OCI-LY7 (cell line): ENCODE measurements around the gene PCNT. TPM values are rescaled to one million over a fixed set of nuclear protein-coding genes. Genes with fewer than 3 reads are reported as not detected.

Source experiments
- BruUV-seq: library from RNA; stranded (reverse); fragments of 400-500 nt; replicated peaks from 2 replicates; lab custom pipeline; 2021; lab: Mats Ljungman, UMichigan
- CTCF ChIA-PET: fragments of 300-600 bp; sonication (Branson Sonifier 250); formaldehyde crosslinking; loops from one replicate; lab custom pipeline; 2022; ENCODE audit warnings: antibody characterized with exemption; ENCODE audit not compliant: unreplicated experiment; lab: Charles Lee
- POLR2A ChIA-PET: fragments of 300-600 bp; sonication (Branson Sonifier 250); formaldehyde crosslinking; loops from one replicate; lab custom pipeline; 2022; ENCODE audit warnings: antibody characterized with exemption; lab: Charles Lee
- DNase-seq: peaks from one replicate; pipeline ENCODE4 v3.0.0-alpha.2; 2015; ENCODE audit warnings: low spot score
- H2AFZ ChIP-seq: fragments of 200-600 bp; sonication (generic), shearing (Covaris generic); 2 replicates; pipeline ENCODE4 v1.6.1; 2014; ENCODE audit warnings: mild to moderate bottlenecking, antibody characterized with exemption, low read length, moderate library complexity
- H3K27ac ChIP-seq: fragments of 200-600 bp; sonication (generic); 2 replicates; pipeline ENCODE4 v1.5.1; 2014; ENCODE audit warnings: mixed run types, low read depth, mild to moderate bottlenecking, moderate library complexity, low read length, inconsistent platforms; ENCODE audit not compliant: poor library complexity, severe bottlenecking
- H3K36me3 ChIP-seq: fragments of 200-600 bp; sonication (generic); 2 replicates; pipeline ENCODE4 v1.6.1; 2014; ENCODE audit warnings: mild to moderate bottlenecking, antibody characterized with exemption, low read length, moderate library complexity, mixed read lengths; ENCODE audit not compliant: insufficient read depth
- H3K4me1 ChIP-seq: fragments of 200-600 bp; sonication (generic); 2 replicates; pipeline ENCODE4 v1.5.1; 2014; ENCODE audit warnings: mild to moderate bottlenecking, low read length; ENCODE audit not compliant: insufficient read depth, poor library complexity, severe bottlenecking
- H3K4me2 ChIP-seq: fragments of 200-600 bp; sonication (generic); 2 replicates; pipeline ENCODE4 v1.6.1; 2014; ENCODE audit warnings: mild to moderate bottlenecking, low read length
- H3K4me3 ChIP-seq: fragments of 200-600 bp; sonication (generic); 2 replicates; pipeline ENCODE4 v1.5.1; 2014; ENCODE audit warnings: mild to moderate bottlenecking, low read depth, low read length; ENCODE audit not compliant: poor library complexity, severe bottlenecking
- H3K79me2 ChIP-seq: fragments of 200-600 bp; sonication (generic); 2 replicates; pipeline ENCODE4 v1.6.1; 2016; ENCODE audit warnings: low read depth, mild to moderate bottlenecking, low read length, moderate library complexity, mixed read lengths; ENCODE audit not compliant: insufficient read depth
- H3K9me2 ChIP-seq: fragments of 200-600 bp; sonication (generic); 2 replicates; pipeline ENCODE4 v1.6.1; 2016; ENCODE audit warnings: mild to moderate bottlenecking, low read length, mixed read lengths; ENCODE audit not compliant: insufficient read depth
- H3K9me3 ChIP-seq: fragments of 200-600 bp; sonication (generic); 2 replicates; pipeline ENCODE4 v1.6.1; 2014; ENCODE audit warnings: mild to moderate bottlenecking, mixed run types, low read length, mixed read lengths
- H4K20me1 ChIP-seq: fragments of 200-600 bp; sonication (generic); 2 replicates; pipeline ENCODE4 v1.6.1; 2014; ENCODE audit warnings: mild to moderate bottlenecking, antibody characterized with exemption, low read length, moderate library complexity, mixed read lengths; ENCODE audit not compliant: insufficient read depth
- EZH2phosphoT487 ChIP-seq: fragments of 200-600 bp; sonication (generic); IDR thresholded peaks from 2 replicates; pipeline ENCODE4 v1.6.1; 2018; ENCODE audit warnings: low read depth, borderline replicate concordance, mild to moderate bottlenecking, mixed run types, antibody characterized with exemption, low read length, moderate library complexity, mixed read lengths
- intact Hi-C: fragments of 100-400 bp; cut with micrococcal nuclease; formaldehyde crosslinking; loops from one replicate; pipeline ENCODE4 v1.10.0; 2022; ENCODE audit not compliant: unreplicated experiment
- total RNA-seq, 2 experiments: library from RNA; depleted of rRNA in 1 of 2; stranded (reverse); fragments of >200 nt in 1 of 2; shearing (Covaris generic) in 1 of 2; gene quantifications; 2 replicates each; pipeline ENCODE4 v1.2.3, GENCODE V29; 2014 to 2022
- TF ChIP-seq, protein P1 (sequence below): fragments of 200-600 bp; sonication (generic); conservative IDR thresholded peaks from 2 replicates; pipeline ENCODE4 v1.5.1; 2014; ENCODE audit warnings: mild to moderate bottlenecking, antibody characterized with exemption, low read length, moderate library complexity, mixed read lengths

The PCNT gene
- total RNA-seq, 2 experiments from 2014 or later: 48.4 to 84.1 TPM

DNA sequence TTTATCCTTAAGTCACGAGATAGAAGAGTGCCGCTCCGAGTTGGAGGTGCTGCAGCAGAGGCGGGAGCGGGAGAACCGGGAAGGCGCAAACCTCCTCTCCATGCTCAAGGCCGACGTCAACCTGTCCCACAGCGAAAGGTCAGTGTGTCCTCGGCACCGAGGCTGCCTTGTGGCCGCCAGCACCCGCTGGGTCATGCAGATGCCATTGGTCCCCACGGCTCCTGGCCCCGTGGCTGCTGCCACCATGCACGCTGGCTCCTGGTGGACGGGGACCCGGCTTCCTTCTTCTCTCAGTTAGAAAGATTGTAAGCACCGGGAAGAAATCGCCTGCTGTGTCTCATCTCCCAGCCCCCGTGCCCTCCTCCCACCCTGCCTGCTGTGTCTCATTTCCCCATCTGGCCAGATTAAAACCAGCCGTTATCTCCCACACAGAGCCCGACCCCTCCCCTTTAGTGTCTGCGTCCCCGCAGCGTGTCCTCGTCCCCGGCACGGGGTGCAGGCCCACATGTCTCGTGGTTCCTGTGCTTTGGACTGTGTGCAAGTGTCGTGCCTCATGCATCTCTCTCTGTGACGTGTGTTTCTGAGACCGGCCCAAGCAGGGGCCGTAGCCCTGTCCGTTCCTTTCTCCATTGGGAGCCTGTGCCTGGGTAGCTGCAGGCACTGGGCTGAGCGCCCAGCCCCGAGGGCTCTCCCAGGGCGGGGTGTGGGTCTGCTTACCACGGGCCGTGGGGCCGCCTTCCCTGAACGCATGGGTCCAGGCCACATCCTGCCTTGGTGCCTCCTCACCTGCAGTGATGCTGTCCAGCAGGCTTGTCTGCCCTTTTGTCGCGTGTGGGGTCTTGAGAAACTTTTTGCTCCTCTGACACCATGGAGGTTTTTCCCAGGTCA lies 62.1 kb downstream of the PCNT start:
- no peak overlapping the region for H3K4me3 ChIP-seq
- H3K9me3 ChIP-seq: peaks cover 26% of the 10 kb centered on the region
- DNase-seq: no peak
- H3K79me2 ChIP-seq: peaks cover 16% of the 10 kb centered on the region
- no peaks in the 10 kb centered on the region for H4K20me1 ChIP-seq
- no peak overlapping the region for H2AFZ ChIP-seq
- intact Hi-C loops: no loop called here
- ChIA-PET CTCF (no interaction called here), POLR2A (no interaction called here)
- H3K4me1 ChIP-seq: no peaks in the 10 kb centered on the region
- TF ChIP-seq, protein P1, sequence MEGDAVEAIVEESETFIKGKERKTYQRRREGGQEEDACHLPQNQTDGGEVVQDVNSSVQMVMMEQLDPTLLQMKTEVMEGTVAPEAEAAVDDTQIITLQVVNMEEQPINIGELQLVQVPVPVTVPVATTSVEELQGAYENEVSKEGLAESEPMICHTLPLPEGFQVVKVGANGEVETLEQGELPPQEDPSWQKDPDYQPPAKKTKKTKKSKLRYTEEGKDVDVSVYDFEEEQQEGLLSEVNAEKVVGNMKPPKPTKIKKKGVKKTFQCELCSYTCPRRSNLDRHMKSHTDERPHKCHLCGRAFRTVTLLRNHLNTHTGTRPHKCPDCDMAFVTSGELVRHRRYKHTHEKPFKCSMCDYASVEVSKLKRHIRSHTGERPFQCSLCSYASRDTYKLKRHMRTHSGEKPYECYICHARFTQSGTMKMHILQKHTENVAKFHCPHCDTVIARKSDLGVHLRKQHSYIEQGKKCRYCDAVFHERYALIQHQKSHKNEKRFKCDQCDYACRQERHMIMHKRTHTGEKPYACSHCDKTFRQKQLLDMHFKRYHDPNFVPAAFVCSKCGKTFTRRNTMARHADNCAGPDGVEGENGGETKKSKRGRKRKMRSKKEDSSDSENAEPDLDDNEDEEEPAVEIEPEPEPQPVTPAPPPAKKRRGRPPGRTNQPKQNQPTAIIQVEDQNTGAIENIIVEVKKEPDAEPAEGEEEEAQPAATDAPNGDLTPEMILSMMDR: no peak
- TF ChIP-seq EZH2phosphoT487: no peak
- BruUV-seq: no TSS peak
- H3K27ac ChIP-seq: no peak overlapping the region
- no peak overlapping the region for H3K4me2 ChIP-seq
- H3K9me2 ChIP-seq: no peaks in the 10 kb centered on the region
- peaks cover 85% of the 10 kb centered on the region for H3K36me3 ChIP-seq

- Histone ChIP-seq H2AFZ (no peak overlapping the region), H3K9me2 (no peaks in the 10 kb centered on the region), H3K36me3 (peaks cover 85% of the 10 kb centered on the region), H3K9me3 (peaks cover 20% of the 10 kb centered on the region), H4K20me1 (no peaks in the 10 kb centered on the region), H3K4me2 (no peak overlapping the region), H3K4me3 (no peak overlapping the region), H3K79me2 (peaks cover 11% of the 10 kb centered on the region; the same call in 1 of the 2 replicates), H3K4me1 (no peaks in the 10 kb centered on the region), H3K27ac (no peak overlapping the region)
- BruUV-seq: no TSS peak
- intact Hi-C loops: no loop called here
- no peak for TF ChIP-seq EZH2phosphoT487
- TF ChIP-seq, protein P1: no peak
- DNase-seq: no peak
- CTCF ChIA-PET: no interaction called here
- POLR2A ChIA-PET: no interaction called here
These were observed 62.8 kb downstream of the PCNT start for GRCh38 chr21:46386734-46387088.
